HEK293 (cell line): ENCODE results near the gene CLEC2D.

Source experiments
- ZBTB7A ChIP-seq: fragments of 450-650 bp; formaldehyde crosslinking; IDR thresholded peaks from 2 replicates; pipeline ENCODE4 v1.5.1; 2016; ENCODE audit warnings: low read depth, missing biosample characterization, missing genetic modification characterization
- ZNF133 ChIP-seq: fragments of 450-650 bp; formaldehyde crosslinking; IDR thresholded peaks from 2 replicates; pipeline ENCODE4 v1.5.1; 2016; ENCODE audit warnings: missing biosample characterization, missing genetic modification characterization
- ZNF423 ChIP-seq: fragments of 450-650 bp; formaldehyde crosslinking; IDR thresholded peaks from 2 replicates; pipeline ENCODE4 v1.5.1; 2016; ENCODE audit warnings: missing biosample characterization, missing genetic modification characterization
- ZNF76 ChIP-seq: fragments of 450-650 bp; formaldehyde crosslinking; IDR thresholded peaks from 2 replicates; pipeline ENCODE4; 2016; ENCODE audit warnings: low read depth, missing biosample characterization, missing genetic modification characterization, borderline replicate concordance
- ZNF776 ChIP-seq: fragments of 450-650 bp; formaldehyde crosslinking; IDR thresholded peaks from 2 replicates; pipeline ENCODE4 v1.5.0; 2017; ENCODE audit warnings: missing biosample characterization, missing genetic modification characterization, borderline replicate concordance
- TF ChIP-seq, protein P1 (sequence below): fragments of 450-650 bp; formaldehyde crosslinking; IDR thresholded peaks from 2 replicates; pipeline ENCODE4 v1.5.1; 2016; ENCODE audit warnings: missing biosample characterization, missing genetic modification characterization
- TF ChIP-seq, protein P2 (sequence below): fragments of 450-650 bp; formaldehyde crosslinking; IDR thresholded peaks from 2 replicates; pipeline ENCODE4 v1.5.1; 2016; ENCODE audit warnings: missing biosample characterization, missing genetic modification characterization

DNA sequence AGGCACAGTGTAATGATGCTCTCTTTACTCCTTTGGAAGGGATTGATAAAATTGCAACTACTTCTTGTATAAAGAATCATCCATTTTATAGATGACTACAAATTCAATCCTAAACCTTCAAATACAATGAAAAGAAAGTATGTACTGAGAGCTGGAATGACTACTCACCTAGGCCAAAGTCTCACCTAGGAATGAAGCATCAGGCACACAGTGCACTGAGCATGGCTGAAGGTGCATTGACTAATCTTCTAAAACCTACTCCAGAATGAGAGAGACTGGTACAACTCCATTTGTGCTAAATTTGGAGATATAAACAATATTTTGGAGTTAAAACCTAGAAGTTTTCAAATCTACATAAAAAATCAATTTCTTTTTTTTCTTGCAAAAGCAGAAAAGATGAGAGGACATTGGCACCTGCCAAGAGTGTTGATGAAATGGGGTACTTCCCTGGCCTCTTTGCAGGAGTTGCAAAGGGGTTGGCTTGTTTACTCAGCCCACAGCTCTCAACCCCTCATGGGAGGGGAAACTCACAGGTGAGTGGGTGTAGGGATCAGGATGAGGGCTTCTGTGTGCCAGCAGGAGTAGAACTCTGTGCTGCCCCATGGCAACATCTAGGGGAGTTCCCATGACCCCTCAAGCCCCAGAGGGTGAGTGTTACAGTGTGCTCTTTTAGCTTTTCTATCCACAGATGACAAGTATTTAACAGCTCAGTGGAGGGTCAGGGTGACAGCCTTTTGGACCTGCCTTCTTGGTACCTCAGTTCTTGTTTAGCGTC is 32.1 kb downstream of the CLEC2D start:
- TF ChIP-seq ZNF776 (tag by site-specific recombination) (no peak), ZNF133 (tag by site-specific recombination) (no peak), ZBTB7A (no peak), ZNF423 (tag by site-specific recombination) (no peak), ZNF76 (no peak)
- TF ChIP-seq, protein P1, sequence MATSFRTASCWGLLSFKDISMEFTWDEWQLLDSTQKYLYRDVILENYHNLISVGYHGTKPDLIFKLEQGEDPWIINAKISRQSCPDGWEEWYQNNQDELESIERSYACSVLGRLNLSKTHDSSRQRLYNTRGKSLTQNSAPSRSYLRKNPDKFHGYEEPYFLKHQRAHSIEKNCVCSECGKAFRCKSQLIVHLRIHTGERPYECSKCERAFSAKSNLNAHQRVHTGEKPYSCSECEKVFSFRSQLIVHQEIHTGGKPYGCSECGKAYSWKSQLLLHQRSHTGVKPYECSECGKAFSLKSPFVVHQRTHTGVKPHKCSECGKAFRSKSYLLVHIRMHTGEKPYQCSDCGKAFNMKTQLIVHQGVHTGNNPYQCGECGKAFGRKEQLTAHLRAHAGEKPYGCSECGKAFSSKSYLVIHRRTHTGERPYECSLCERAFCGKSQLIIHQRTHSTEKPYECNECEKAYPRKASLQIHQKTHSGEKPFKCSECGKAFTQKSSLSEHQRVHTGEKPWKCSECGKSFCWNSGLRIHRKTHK (tag by site-specific recombination), result no peak
- TF ChIP-seq, protein P2, sequence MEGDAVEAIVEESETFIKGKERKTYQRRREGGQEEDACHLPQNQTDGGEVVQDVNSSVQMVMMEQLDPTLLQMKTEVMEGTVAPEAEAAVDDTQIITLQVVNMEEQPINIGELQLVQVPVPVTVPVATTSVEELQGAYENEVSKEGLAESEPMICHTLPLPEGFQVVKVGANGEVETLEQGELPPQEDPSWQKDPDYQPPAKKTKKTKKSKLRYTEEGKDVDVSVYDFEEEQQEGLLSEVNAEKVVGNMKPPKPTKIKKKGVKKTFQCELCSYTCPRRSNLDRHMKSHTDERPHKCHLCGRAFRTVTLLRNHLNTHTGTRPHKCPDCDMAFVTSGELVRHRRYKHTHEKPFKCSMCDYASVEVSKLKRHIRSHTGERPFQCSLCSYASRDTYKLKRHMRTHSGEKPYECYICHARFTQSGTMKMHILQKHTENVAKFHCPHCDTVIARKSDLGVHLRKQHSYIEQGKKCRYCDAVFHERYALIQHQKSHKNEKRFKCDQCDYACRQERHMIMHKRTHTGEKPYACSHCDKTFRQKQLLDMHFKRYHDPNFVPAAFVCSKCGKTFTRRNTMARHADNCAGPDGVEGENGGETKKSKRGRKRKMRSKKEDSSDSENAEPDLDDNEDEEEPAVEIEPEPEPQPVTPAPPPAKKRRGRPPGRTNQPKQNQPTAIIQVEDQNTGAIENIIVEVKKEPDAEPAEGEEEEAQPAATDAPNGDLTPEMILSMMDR (tag by site-specific recombination), result no peak
